H9 (cell line): Measurements from ENCODE around the gene UQCRC1. TPM values are rescaled to one million over a fixed set of nuclear protein-coding genes. Genes with fewer than 3 reads are reported as not detected.

Experiments used
- DNase-seq: peaks from one replicate; pipeline ENCODE4 v3.0.0-alpha.2; 2017
- H2AFZ ChIP-seq: one replicate; pipeline ENCODE4 v1.6.1; 2013; ENCODE audit warnings: mild to moderate bottlenecking, low read length, control low read depth, moderate library complexity
- H2AK5ac ChIP-seq: 2 replicates; pipeline ENCODE4 v1.6.1; 2013; ENCODE audit warnings: low read length, control low read depth, mixed read lengths; ENCODE audit not compliant: insufficient read length
- H2BK120ac ChIP-seq: one replicate; pipeline ENCODE4 v1.6.1; 2013; ENCODE audit warnings: low read depth, mild to moderate bottlenecking, low read length, control low read depth, inconsistent platforms; ENCODE audit not compliant: poor library complexity, severe bottlenecking
- H2BK12ac ChIP-seq: 2 replicates; pipeline ENCODE4 v1.6.1; 2013; ENCODE audit warnings: low read length, control low read depth, mixed read lengths, low read depth; ENCODE audit not compliant: insufficient read length
- H2BK15ac ChIP-seq: 2 replicates; pipeline ENCODE4 v1.6.1; 2013; ENCODE audit warnings: low read depth, low read length, control low read depth
- H2BK20ac ChIP-seq: one replicate; pipeline ENCODE4 v1.6.1; 2013; ENCODE audit warnings: low read depth, mild to moderate bottlenecking, low read length, control low read depth, inconsistent platforms; ENCODE audit not compliant: poor library complexity, severe bottlenecking
- H2BK5ac ChIP-seq: 2 replicates; pipeline ENCODE4 v1.6.1; 2013; ENCODE audit warnings: low read length, control low read depth, mixed read lengths; ENCODE audit not compliant: insufficient read length
- H3K14ac ChIP-seq: 2 replicates; pipeline ENCODE4 v1.6.1; 2013; ENCODE audit warnings: low read length, control low read depth; ENCODE audit not compliant: insufficient read depth
- H3K18ac ChIP-seq: 2 replicates; pipeline ENCODE4 v1.6.1; 2013; ENCODE audit warnings: low read depth, mild to moderate bottlenecking, mixed read lengths, low read length, control low read depth; ENCODE audit not compliant: insufficient read length
- H3K23ac ChIP-seq: 2 replicates; pipeline ENCODE4 v1.6.1; 2013; ENCODE audit warnings: low read length, control low read depth, mixed read lengths, low read depth; ENCODE audit not compliant: insufficient read length
- H3K23me2 ChIP-seq: 2 replicates; pipeline ENCODE4 v1.6.1; 2013; ENCODE audit warnings: low read depth, mild to moderate bottlenecking, mixed read lengths, low read length, control low read depth; ENCODE audit not compliant: insufficient read length, poor library complexity, severe bottlenecking
- H3K27ac ChIP-seq: 2 replicates; pipeline ENCODE4 v1.5.1; 2013; ENCODE audit warnings: low read length, control low read depth, mixed read lengths, low read depth; ENCODE audit not compliant: insufficient read length
- H3K27me3 ChIP-seq: 2 replicates; pipeline ENCODE4 v1.6.1; 2013; ENCODE audit warnings: low read length, control low read depth, inconsistent platforms; ENCODE audit not compliant: insufficient read depth
- H3K4ac ChIP-seq: 2 replicates; pipeline ENCODE4 v1.6.1; 2013; ENCODE audit warnings: low read depth, mild to moderate bottlenecking, control low read depth, inconsistent platforms, low read length, moderate library complexity
- H3K4me1 ChIP-seq: 2 replicates; pipeline ENCODE4 v1.6.1; 2013; ENCODE audit warnings: low read length, control low read depth, inconsistent platforms; ENCODE audit not compliant: insufficient read depth
- H3K4me2 ChIP-seq: 2 replicates; pipeline ENCODE4 v1.6.1; 2013; ENCODE audit warnings: low read length, control low read depth, mixed read lengths; ENCODE audit not compliant: insufficient read length, insufficient read depth
- H3K56ac ChIP-seq: 2 replicates; pipeline ENCODE4 v1.6.1; 2013; ENCODE audit warnings: low read depth, mild to moderate bottlenecking, mixed read lengths, low read length, control low read depth; ENCODE audit not compliant: insufficient read length
- H3K79me1 ChIP-seq: 2 replicates; pipeline ENCODE4 v1.6.1; 2013; ENCODE audit warnings: low read depth, mild to moderate bottlenecking, moderate library complexity, low read length, control low read depth, inconsistent platforms; ENCODE audit not compliant: insufficient read depth, poor library complexity, severe bottlenecking
- H3K79me2 ChIP-seq: 2 replicates; pipeline ENCODE4 v1.6.1; 2013; ENCODE audit warnings: low read length, control low read depth, inconsistent platforms; ENCODE audit not compliant: insufficient read depth
- H3K9ac ChIP-seq: 2 replicates; pipeline ENCODE4 v1.6.1; 2013; ENCODE audit warnings: low read length, control low read depth, mixed read lengths; ENCODE audit not compliant: insufficient read length; ENCODE audit errors: extremely low read depth
- H3K9me3 ChIP-seq: one replicate; pipeline ENCODE4 v1.6.1; 2013; ENCODE audit warnings: low read depth, low read length, inconsistent platforms; ENCODE audit not compliant: control insufficient read depth
- H3T11ph ChIP-seq: one replicate; pipeline ENCODE4 v1.6.1; 2013; ENCODE audit warnings: mild to moderate bottlenecking, low read length, control low read depth, inconsistent platforms
- H4K20me1 ChIP-seq: one replicate; pipeline ENCODE4 v1.6.1; 2013; ENCODE audit not compliant: control insufficient read depth, insufficient read length, insufficient read depth
- H4K5ac ChIP-seq: 2 replicates; pipeline ENCODE4 v1.6.1; 2013; ENCODE audit warnings: low read depth, mild to moderate bottlenecking, mixed read lengths, low read length, control low read depth; ENCODE audit not compliant: insufficient read length
- H4K8ac ChIP-seq: replicated peaks from 2 replicates; pipeline ENCODE4 v1.6.1; 2013; ENCODE audit warnings: low read length, control low read depth, mixed read lengths, low read depth; ENCODE audit not compliant: insufficient read length
- H4K91ac ChIP-seq: 2 replicates; pipeline ENCODE4 v1.6.1; 2013; ENCODE audit warnings: low read depth, mild to moderate bottlenecking, moderate library complexity, mixed read lengths, low read length, control low read depth; ENCODE audit not compliant: insufficient read length
- H3K27ac Mint-ChIP-seq, 3 experiments: 2 replicates in 2 of 3; 3 replicates in 1 of 3; pipeline ENCODE4 v1.8.0; 2020 to 2021; ENCODE audit warnings: mixed read lengths in 3 of 3, mild to moderate bottlenecking in 1 of 3, moderate library complexity in 1 of 3
- H3K27me3 Mint-ChIP-seq: 2 replicates; pipeline ENCODE4 v1.8.0; 2021; ENCODE audit warnings: low read depth, mild to moderate bottlenecking, moderate library complexity, mixed read lengths
- H3K36me3 Mint-ChIP-seq, 3 experiments: 2 replicates in 2 of 3; 3 replicates in 1 of 3; pipeline ENCODE4 v1.8.0; 2020 to 2021; ENCODE audit warnings: low read depth in 3 of 3, mixed read lengths in 3 of 3; ENCODE audit not compliant: insufficient read depth in 1 of 3
- H3K4me1 Mint-ChIP-seq, 2 experiments: 2 replicates each; pipeline ENCODE4 v1.8.0; 2020; ENCODE audit warnings: mixed read lengths in 2 of 2
- H3K4me3 Mint-ChIP-seq, 2 experiments: 2 replicates in 1 of 2; 3 replicates in 1 of 2; pipeline ENCODE4 v1.8.0; 2020 to 2021; ENCODE audit warnings: mild to moderate bottlenecking in 2 of 2, mixed read lengths in 2 of 2, moderate library complexity in 1 of 2
- H3K9me3 Mint-ChIP-seq, 2 experiments: 2 replicates in 1 of 2; 3 replicates in 1 of 2; pipeline ENCODE4 v1.8.0; 2020; ENCODE audit warnings: mild to moderate bottlenecking in 2 of 2, mixed read lengths in 2 of 2, moderate library complexity in 1 of 2
- WGBS: extraction: QIAGEN DNeasy Blood & Tissue Kit; methylation state at CpG from one replicate; pipeline ENCODE4 v1.1.7; 2013; ENCODE audit warnings: missing lambda C conversion rate, low lambda C conversion rate, mixed read lengths; ENCODE audit not compliant: insufficient read length; ENCODE audit errors: extremely low coverage; 5-methylcytosine and 5-hydroxymethylcytosine counted together
- total RNA-seq: library from RNA; stranded (reverse); gene quantifications from 2 replicates; pipeline ENCODE4 v1.2.1, GENCODE V29; 2021
- TF ChIP-seq, protein P1 (sequence below): fragments of 200-600 bp; sonication (generic); conservative IDR thresholded peaks from 3 replicates; pipeline ENCODE4 v1.8.0; 2021; ENCODE audit warnings: antibody characterized with exemption, mild to moderate bottlenecking

The UQCRC1 gene
- total RNA-seq, 1 experiment from 2014 or later, result 285 TPM

DNA sequence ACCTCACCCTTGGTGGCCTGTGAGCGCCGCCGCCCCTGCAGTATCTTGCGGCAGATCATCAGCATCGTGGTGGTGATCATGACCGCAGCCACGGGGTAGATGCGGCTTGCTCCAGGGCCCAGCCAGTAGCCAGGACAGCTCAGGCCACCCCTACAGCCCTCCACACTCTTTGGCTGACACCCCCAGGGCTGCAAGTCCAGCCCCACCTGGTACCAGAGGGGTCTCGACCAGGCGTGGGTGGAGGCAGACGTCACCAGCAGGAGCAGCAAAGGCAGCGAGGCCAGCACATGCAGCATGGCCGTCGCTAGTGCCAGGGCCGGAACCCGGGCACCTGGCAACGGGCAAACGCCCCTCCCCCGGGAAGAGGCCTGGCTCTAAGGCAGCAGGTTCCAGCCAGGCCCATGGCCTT, 12.0 kb upstream of the UQCRC1 start, which contains the start of gene TMEM89:
Gene TMEM89, minus strand, starts transcription at position 309 of the 409 bp plus-strand sequence. Its CDS starts 13 bp downstream, at position 296.
- no peak within 1 kb of the TSS for H3K23ac ChIP-seq
- no peaks in the 10 kb centered on the region for H4K20me1 ChIP-seq
- H3K4me1 Mint-ChIP-seq, result peaks cover 5 to 9% of the 10 kb centered on the region in 2 experiments
- H2BK120ac ChIP-seq, result no peak within 1 kb of the TSS
- no peaks in the 10 kb centered on the region; the same call in 1 of the 2 replicates for H3K4me1 ChIP-seq
- no peak within 1 kb of the TSS for H4K91ac ChIP-seq
- no peaks in the 10 kb centered on the region for H3K27me3 ChIP-seq
- no peak within 1 kb of the TSS for H2AFZ ChIP-seq
- H3K56ac ChIP-seq, result no peak within 1 kb of the TSS
- H3K14ac ChIP-seq, result no peak within 1 kb of the TSS
- no peaks in the 10 kb centered on the region for H3K9me3 ChIP-seq
- no peak within 1 kb of the TSS for H3K4ac ChIP-seq
- H2BK20ac ChIP-seq, result no peak within 1 kb of the TSS
- no peak within 1 kb of the TSS for H2BK12ac ChIP-seq
- no peak within 1 kb of the TSS for H3K27ac ChIP-seq
- no peaks in the 10 kb centered on the region for H3K79me2 ChIP-seq
- no peaks in the 10 kb centered on the region for H3K23me2 ChIP-seq
- no peaks in the 10 kb centered on the region for H3K27me3 Mint-ChIP-seq
- H3K36me3 Mint-ChIP-seq, result peaks cover 28 to 61% (median 50%) of the 10 kb centered on the region in 3 experiments
- no peak within 1 kb of the TSS for H4K8ac ChIP-seq
- H3K4me3 Mint-ChIP-seq, result no peak within 1 kb of the TSS
- no peak within 1 kb of the TSS for H3K4me2 ChIP-seq
- peaks cover 13 to 14% of the 10 kb centered on the region in 2 experiments for H3K9me3 Mint-ChIP-seq
- TF ChIP-seq, protein P1, sequence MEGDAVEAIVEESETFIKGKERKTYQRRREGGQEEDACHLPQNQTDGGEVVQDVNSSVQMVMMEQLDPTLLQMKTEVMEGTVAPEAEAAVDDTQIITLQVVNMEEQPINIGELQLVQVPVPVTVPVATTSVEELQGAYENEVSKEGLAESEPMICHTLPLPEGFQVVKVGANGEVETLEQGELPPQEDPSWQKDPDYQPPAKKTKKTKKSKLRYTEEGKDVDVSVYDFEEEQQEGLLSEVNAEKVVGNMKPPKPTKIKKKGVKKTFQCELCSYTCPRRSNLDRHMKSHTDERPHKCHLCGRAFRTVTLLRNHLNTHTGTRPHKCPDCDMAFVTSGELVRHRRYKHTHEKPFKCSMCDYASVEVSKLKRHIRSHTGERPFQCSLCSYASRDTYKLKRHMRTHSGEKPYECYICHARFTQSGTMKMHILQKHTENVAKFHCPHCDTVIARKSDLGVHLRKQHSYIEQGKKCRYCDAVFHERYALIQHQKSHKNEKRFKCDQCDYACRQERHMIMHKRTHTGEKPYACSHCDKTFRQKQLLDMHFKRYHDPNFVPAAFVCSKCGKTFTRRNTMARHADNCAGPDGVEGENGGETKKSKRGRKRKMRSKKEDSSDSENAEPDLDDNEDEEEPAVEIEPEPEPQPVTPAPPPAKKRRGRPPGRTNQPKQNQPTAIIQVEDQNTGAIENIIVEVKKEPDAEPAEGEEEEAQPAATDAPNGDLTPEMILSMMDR, result no peak
- no peak within 1 kb of the TSS for H3T11ph ChIP-seq
- no peak within 1 kb of the TSS for H3K9ac ChIP-seq
- no peak within 1 kb of the TSS for H2BK15ac ChIP-seq
- WGBS, result no CpG with 5 or more reads among the region's 19 CpGs
- H4K5ac ChIP-seq, result no peak within 1 kb of the TSS
- no peak within 1 kb of the TSS; a peak in 1 of 7 replicates for H3K27ac Mint-ChIP-seq
- H3K79me1 ChIP-seq, result no peaks in the 10 kb centered on the region
- no peak for DNase-seq
- H3K18ac ChIP-seq, result no peak within 1 kb of the TSS
- H2AK5ac ChIP-seq, result no peak within 1 kb of the TSS
- H2BK5ac ChIP-seq, result no peak within 1 kb of the TSS
